ENCODE measurements around the gene GRM2.

DNA sequence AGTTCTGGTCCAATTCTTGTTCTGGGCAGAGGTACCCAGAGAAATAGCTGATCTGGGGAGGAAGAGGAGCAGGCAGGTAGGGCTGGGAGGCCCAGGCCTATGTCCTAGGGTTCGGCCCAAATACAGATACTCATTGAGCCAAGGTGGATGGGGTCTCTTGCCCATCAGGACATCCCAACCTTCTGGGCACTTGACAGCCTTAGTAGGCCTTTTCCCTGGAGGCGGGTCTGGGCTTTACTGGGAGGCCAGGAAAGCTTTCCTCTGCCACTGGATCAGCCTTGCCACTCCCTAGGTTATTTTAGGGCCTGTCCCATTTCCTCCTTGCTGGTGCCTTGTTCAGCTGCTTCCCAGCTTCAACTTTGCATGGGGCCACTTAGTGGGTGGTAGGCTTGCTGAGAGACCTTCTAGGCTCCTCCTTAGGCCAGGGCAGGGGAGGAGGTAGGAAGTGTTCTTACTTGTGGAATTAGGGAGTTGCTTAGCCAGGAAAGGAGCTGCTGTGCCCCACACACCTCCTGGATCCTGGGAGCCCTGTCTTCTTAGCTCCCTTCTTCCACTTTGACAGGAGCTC lies 26.1 kb upstream of the GRM2 start:
- TF ChIP-seq JUN (CRISPR knock-in tag; IDR thresholded peaks at IDR 0.05), result no peak
- no peak for TF ChIP-seq NR2C2 (CRISPR knock-in tag; IDR thresholded peaks at IDR 0.05)
- TF ChIP-seq CTCF (IDR thresholded peaks at IDR 0.05), result no peak
- TF ChIP-seq ETV6 (CRISPR knock-in tag; IDR thresholded peaks at IDR 0.05), result no peak
- TF ChIP-seq, protein P1, sequence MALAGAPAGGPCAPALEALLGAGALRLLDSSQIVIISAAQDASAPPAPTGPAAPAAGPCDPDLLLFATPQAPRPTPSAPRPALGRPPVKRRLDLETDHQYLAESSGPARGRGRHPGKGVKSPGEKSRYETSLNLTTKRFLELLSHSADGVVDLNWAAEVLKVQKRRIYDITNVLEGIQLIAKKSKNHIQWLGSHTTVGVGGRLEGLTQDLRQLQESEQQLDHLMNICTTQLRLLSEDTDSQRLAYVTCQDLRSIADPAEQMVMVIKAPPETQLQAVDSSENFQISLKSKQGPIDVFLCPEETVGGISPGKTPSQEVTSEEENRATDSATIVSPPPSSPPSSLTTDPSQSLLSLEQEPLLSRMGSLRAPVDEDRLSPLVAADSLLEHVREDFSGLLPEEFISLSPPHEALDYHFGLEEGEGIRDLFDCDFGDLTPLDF (CRISPR knock-in tag; IDR thresholded peaks at IDR 0.05), result no peak
- TF ChIP-seq CBFB (CRISPR knock-in tag; IDR thresholded peaks at IDR 0.05; ENCODE audit: low read depth), result no peak
- no peak for TF ChIP-seq NR3C1 (CRISPR knock-in tag; conservative IDR thresholded peaks at IDR 0.05; ENCODE audit: low read depth)
- no peak for TF ChIP-seq ZBTB21 (CRISPR knock-in tag; IDR thresholded peaks at IDR 0.05; ENCODE audit: borderline replicate concordance)
- no peak for TF ChIP-seq MAX (CRISPR knock-in tag; IDR thresholded peaks at IDR 0.05)
